ENCODE measurements around the gene METAP1.

The METAP1 gene

DNA sequence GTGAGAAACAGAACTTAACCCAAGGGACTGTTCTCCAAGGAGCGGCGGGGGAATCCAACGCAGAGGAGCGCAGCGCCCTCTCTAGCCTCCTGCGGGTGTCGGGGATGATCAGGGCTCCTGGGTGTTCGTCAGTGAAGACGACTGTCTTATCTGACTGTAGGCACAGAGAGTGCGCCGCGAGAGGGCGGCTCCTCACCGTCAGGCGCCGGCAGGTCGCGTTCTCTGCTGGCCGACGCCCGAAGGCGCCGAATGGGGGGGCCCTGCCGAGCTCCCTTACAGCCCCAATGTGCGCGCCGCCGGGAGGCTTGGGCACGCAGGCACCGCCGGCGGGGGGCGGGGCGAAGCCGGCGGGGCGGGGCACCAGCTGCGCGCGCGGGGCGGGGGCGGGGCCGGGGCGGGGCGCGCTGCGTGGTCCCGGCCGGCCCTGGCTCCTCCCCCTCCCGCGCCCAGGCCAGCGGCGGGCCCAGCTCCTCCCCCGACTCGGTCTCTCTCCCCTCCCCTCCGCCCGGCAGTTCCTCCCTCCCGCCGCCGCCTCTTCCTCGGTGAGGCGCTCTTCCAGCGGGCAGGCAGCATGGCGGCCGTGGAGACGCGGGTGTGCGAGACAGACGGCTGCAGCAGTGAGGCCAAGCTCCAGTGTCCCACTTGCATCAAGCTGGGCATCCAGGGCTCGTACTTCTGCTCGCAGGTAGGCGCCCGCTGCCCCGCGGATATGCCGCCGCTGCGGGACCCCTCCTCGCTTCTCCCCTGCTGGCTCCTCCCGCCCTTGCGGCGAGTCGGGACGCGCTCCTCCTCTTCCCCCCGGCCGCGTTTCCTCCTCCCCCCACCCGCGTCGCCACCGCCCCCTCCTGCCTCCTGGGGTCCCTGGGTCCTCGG is at the start of gene METAP1:
Gene METAP1, plus strand, starts transcription at position 539 of the 873 bp plus-strand sequence. Its CDS starts 33 bp downstream, at position 572.
- in situ Hi-C loops (cut with HindIII; ENCODE audit: low sequenced_read_pairs) = no loop called here
- H3K4me3 ChIP-seq (ENCODE audit: low read depth, low read length) = peak within 1 kb of the TSS; percentile 85
- TF ChIP-seq, protein P1, sequence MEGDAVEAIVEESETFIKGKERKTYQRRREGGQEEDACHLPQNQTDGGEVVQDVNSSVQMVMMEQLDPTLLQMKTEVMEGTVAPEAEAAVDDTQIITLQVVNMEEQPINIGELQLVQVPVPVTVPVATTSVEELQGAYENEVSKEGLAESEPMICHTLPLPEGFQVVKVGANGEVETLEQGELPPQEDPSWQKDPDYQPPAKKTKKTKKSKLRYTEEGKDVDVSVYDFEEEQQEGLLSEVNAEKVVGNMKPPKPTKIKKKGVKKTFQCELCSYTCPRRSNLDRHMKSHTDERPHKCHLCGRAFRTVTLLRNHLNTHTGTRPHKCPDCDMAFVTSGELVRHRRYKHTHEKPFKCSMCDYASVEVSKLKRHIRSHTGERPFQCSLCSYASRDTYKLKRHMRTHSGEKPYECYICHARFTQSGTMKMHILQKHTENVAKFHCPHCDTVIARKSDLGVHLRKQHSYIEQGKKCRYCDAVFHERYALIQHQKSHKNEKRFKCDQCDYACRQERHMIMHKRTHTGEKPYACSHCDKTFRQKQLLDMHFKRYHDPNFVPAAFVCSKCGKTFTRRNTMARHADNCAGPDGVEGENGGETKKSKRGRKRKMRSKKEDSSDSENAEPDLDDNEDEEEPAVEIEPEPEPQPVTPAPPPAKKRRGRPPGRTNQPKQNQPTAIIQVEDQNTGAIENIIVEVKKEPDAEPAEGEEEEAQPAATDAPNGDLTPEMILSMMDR (IDR thresholded peaks at IDR 0.05; ENCODE audit: low read depth, low read length) = peak; percentile 72
- peak; percentile 94 for DNase-seq (ENCODE audit: low read depth, low spot score)

DNA sequence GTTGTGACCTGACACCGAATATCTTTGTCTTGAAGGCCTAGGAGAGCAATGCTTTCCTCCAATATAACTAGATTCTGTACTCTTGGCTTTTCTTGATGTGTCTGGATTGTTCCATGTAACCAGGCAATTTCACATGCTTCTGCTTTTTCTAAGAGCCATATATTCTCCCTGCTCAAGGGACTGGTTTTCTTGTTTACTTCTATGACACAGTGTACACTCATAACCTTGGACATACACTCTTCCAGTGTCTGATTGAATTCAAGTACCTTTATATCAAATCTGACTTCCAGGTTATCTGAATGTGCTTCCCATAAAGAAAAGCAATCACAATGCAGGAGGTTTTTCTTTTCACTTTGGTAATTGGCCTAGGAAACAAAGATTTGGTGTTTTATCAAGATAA is 49.2 kb upstream of the METAP1 start:
- no peak overlapping the region for H3K4me3 ChIP-seq (ENCODE audit: low read depth, low read length)
- in situ Hi-C loops (cut with HindIII; ENCODE audit: low sequenced_read_pairs) = no loop called here
- DNase-seq (ENCODE audit: low read depth, low spot score) = no peak
- TF ChIP-seq, protein P1 (IDR thresholded peaks at IDR 0.05; ENCODE audit: low read depth, low read length) = no peak

- TF ChIP-seq, protein P1 (IDR thresholded peaks at IDR 0.05; ENCODE audit: low read depth, low read length) = no peak
- in situ Hi-C loops (cut with HindIII; ENCODE audit: low sequenced_read_pairs) = no loop called here
- H3K4me3 ChIP-seq (ENCODE audit: low read depth, low read length) = no peak overlapping the region
- no peak for DNase-seq (ENCODE audit: low read depth, low spot score)
These were observed 44.6 kb upstream of the METAP1 start for GRCh38 chr4:98950925-98951324.

- in situ Hi-C loops (cut with HindIII; ENCODE audit: low sequenced_read_pairs) = no loop called here
- H3K4me3 ChIP-seq (ENCODE audit: low read depth, low read length) = no peak overlapping the region
- TF ChIP-seq, protein P1 (IDR thresholded peaks at IDR 0.05; ENCODE audit: low read depth, low read length) = no peak
- DNase-seq (ENCODE audit: low read depth, low spot score) = no peak
These were observed 43.8 kb upstream of the METAP1 start for GRCh38 chr4:98951710-98952109.

GRCh38 chr4:98955229-98955628 is 40.3 kb upstream of the METAP1 start:
- in situ Hi-C loops (cut with HindIII; ENCODE audit: low sequenced_read_pairs) = no loop called here

DNA sequence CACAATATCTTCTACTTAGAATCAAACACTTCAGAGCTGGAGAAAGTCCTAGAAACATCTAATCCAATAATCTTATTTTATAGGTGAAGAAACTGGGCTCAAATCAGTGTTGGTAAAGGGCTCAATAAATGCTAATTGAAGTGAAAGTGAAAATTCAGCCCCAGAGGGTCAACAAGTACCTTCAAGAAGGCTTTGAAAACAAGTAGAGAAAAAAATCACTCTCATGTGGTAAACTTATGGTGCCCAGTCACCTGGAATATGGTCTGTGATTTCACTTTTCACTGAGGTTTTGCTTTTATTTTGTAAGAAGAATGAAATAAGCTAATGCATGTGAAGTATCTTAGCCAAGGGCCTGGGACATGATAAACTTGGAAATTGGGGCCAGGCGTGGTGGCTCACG is 37.5 kb upstream of the METAP1 start:
- no peak overlapping the region for H3K4me3 ChIP-seq (ENCODE audit: low read depth, low read length)
- in situ Hi-C loops (cut with HindIII; ENCODE audit: low sequenced_read_pairs) = no loop called here
- no peak for DNase-seq (ENCODE audit: low read depth, low spot score)
- TF ChIP-seq, protein P1 (IDR thresholded peaks at IDR 0.05; ENCODE audit: low read depth, low read length) = no peak

More at GRCh38 chr4:98955229-98955628, 40.3 kb upstream of the METAP1 start:
- DNase-seq (ENCODE audit: low read depth, low spot score) = no peak
- no peak overlapping the region for H3K4me3 ChIP-seq (ENCODE audit: low read depth, low read length)
- TF ChIP-seq, protein P1 (IDR thresholded peaks at IDR 0.05; ENCODE audit: low read depth, low read length) = no peak
